GM23338 (cell line): Measurements from ENCODE around the gene CNP. TPM values are rescaled to one million over a fixed set of nuclear protein-coding genes. Genes with fewer than 3 reads are reported as not detected.

Experiments used
- ATAC-seq: fragments of 200-7000 bp; cut with Tn5 transposase; 3 replicates; pipeline ENCODE4 v1.9.1; 2020
- DNase-seq: peaks from one replicate; pipeline ENCODE4 v3.0.0-alpha.2; 2015; ENCODE audit warnings: low spot score
- H2AFZ ChIP-seq: fragments of 200-600 bp; sonication (generic); 2 replicates; pipeline ENCODE4 v1.8.0; 2016; ENCODE audit warnings: antibody characterized with exemption, mild to moderate bottlenecking, moderate library complexity
- H3F3A ChIP-seq: fragments of 200-600 bp; sonication (generic); replicated peaks from 2 replicates; pipeline ENCODE4 v1.8.0; 2017; ENCODE audit warnings: antibody characterized with exemption, mixed run types, low read depth
- H3K27ac ChIP-seq: fragments of 200-600 bp; sonication (generic); 2 replicates; pipeline ENCODE4 v1.6.1; 2016; ENCODE audit warnings: low read depth
- H3K27me3 ChIP-seq: fragments of 200-600 bp; sonication (generic); 2 replicates; pipeline ENCODE4 v1.8.0; 2016; ENCODE audit warnings: mild to moderate bottlenecking, mixed run types, moderate library complexity; ENCODE audit not compliant: insufficient read depth
- H3K36me3 ChIP-seq: fragments of 200-600 bp; sonication (generic); 2 replicates; pipeline ENCODE4 v1.8.0; 2016; ENCODE audit warnings: mild to moderate bottlenecking; ENCODE audit not compliant: insufficient read depth
- H3K4me1 ChIP-seq: fragments of 200-600 bp; sonication (generic); 2 replicates; pipeline ENCODE4 v1.8.0; 2016; ENCODE audit warnings: mild to moderate bottlenecking, moderate library complexity; ENCODE audit not compliant: insufficient read depth
- H3K4me2 ChIP-seq: fragments of 200-600 bp; sonication (generic); 2 replicates; pipeline ENCODE4 v1.7.1; 2017; ENCODE audit warnings: mixed run types
- H3K4me3 ChIP-seq: fragments of 200-600 bp; sonication (generic); 2 replicates; pipeline ENCODE4 v1.6.1; 2016; ENCODE audit warnings: mixed run types
- H3K79me2 ChIP-seq: fragments of 200-600 bp; sonication (generic); replicated peaks from 2 replicates; pipeline ENCODE4 v1.8.0; 2017; ENCODE audit warnings: mild to moderate bottlenecking; ENCODE audit not compliant: insufficient read depth
- H3K9me2 ChIP-seq: fragments of 200-600 bp; sonication (generic); 2 replicates; pipeline ENCODE4 v1.8.0; 2017; ENCODE audit not compliant: insufficient read depth
- H4K20me1 ChIP-seq: fragments of 200-600 bp; sonication (generic); replicated peaks from 2 replicates; pipeline ENCODE4 v1.8.0; 2017; ENCODE audit warnings: mild to moderate bottlenecking; ENCODE audit not compliant: insufficient read depth
- H3K27ac Mint-ChIP-seq: 2 replicates; pipeline ENCODE4 v1.8.0; 2020; ENCODE audit warnings: inconsistent platforms, mild to moderate bottlenecking, moderate library complexity, mixed read lengths
- H3K27me3 Mint-ChIP-seq: 3 replicates; pipeline ENCODE4 v1.8.0; 2022; ENCODE audit warnings: low read depth, mild to moderate bottlenecking, moderate library complexity, mixed read lengths, inconsistent platforms; ENCODE audit not compliant: insufficient read depth, poor library complexity
- H3K36me3 Mint-ChIP-seq: 3 replicates; pipeline ENCODE4 v1.8.0; 2021; ENCODE audit warnings: low read depth, mild to moderate bottlenecking, inconsistent platforms, moderate library complexity, mixed read lengths
- H3K4me1 Mint-ChIP-seq: 3 replicates; pipeline ENCODE4 v1.8.0; 2020; ENCODE audit warnings: mild to moderate bottlenecking, inconsistent platforms, mixed read lengths
- H3K4me3 Mint-ChIP-seq: 3 replicates; pipeline ENCODE4 v1.8.0; 2021; ENCODE audit warnings: moderate library complexity, mild to moderate bottlenecking, inconsistent platforms, mixed read lengths
- H3K9me3 Mint-ChIP-seq: 3 replicates; pipeline ENCODE4 v1.8.0; 2020; ENCODE audit warnings: moderate library complexity, mild to moderate bottlenecking, inconsistent platforms, mixed read lengths
- CREB1 ChIP-seq: fragments of 250-450 bp; sonication (Bioruptor Pico); IDR thresholded peaks from 2 replicates; pipeline ENCODE4 v1.5.0; 2020; ENCODE audit warnings: low read depth, mild to moderate bottlenecking, moderate library complexity
- EZH2 ChIP-seq: fragments of 200-600 bp; sonication (generic); IDR thresholded peaks from one replicate; pipeline ENCODE4 v1.8.0; 2017; ENCODE audit warnings: antibody characterized with exemption, mild to moderate bottlenecking, low read depth; ENCODE audit not compliant: unreplicated experiment
- EZH2phosphoT487 ChIP-seq: fragments of 200-600 bp; sonication (generic); IDR thresholded peaks from one replicate; pipeline ENCODE4 v1.8.1; 2018; ENCODE audit warnings: antibody characterized with exemption; ENCODE audit not compliant: unreplicated experiment
- JUNB ChIP-seq: IDR thresholded peaks from one replicate; pipeline ENCODE4 v1.6.1; 2016; ENCODE audit warnings: antibody characterized with exemption; ENCODE audit not compliant: unreplicated experiment
- POLR2AphosphoS5 ChIP-seq: IDR thresholded peaks from 2 replicates; pipeline ENCODE4 v1.6.1; 2016; ENCODE audit warnings: antibody characterized with exemption, low read depth
- STAT1 ChIP-seq: IDR thresholded peaks from one replicate; pipeline ENCODE4 v1.6.1; 2016; ENCODE audit warnings: antibody characterized with exemption; ENCODE audit not compliant: unreplicated experiment
- ZNF114 ChIP-seq: fragments of 250-450 bp; sonication (Bioruptor Pico); IDR thresholded peaks from 2 replicates; pipeline ENCODE4 v1.5.0; 2020; ENCODE audit warnings: mild to moderate bottlenecking, moderate library complexity
- polyA plus RNA-seq: library from polyadenylated mRNA; unstranded; fragments of >200 nt; fragmentation: Nextera tagmentation; extraction: Ambion mirVana; gene quantifications from 2 replicates; pipeline ENCODE4 v1.2.1, GENCODE V29; 2016
- total RNA-seq: library from RNA; depleted of rRNA; stranded (reverse); fragments of >200 nt; shearing (Covaris generic); gene quantifications from 2 replicates; pipeline ENCODE4 v1.2.3, GENCODE V29; 2014
- TF ChIP-seq, protein P1 (sequence below): IDR thresholded peaks from one replicate; pipeline ENCODE4 v1.6.1; 2018; ENCODE audit warnings: antibody characterized with exemption; ENCODE audit not compliant: unreplicated experiment
- TF ChIP-seq, protein P2 (sequence below): IDR thresholded peaks from 2 replicates; pipeline ENCODE4 v1.6.1; 2016; ENCODE audit warnings: antibody characterized with exemption
- TF ChIP-seq, protein P3 (sequence below): fragments of 250-450 bp; sonication (Bioruptor Pico); IDR thresholded peaks from 2 replicates; pipeline ENCODE4 v1.5.0; 2020; ENCODE audit warnings: mild to moderate bottlenecking, moderate library complexity
- TF ChIP-seq, protein P4 (sequence below), 2 experiments: fragments of 200-600 bp in 1 of 2; sonication (generic) in 1 of 2; conservative IDR thresholded peaks; 2 replicates each; pipeline versions ENCODE4 v1.5.1 to v1.6.1; 2016 to 2017; ENCODE audit warnings: antibody characterized with exemption in 2 of 2, low read depth in 2 of 2, mild to moderate bottlenecking in 2 of 2, moderate library complexity in 1 of 2

The CNP gene
- total and polyA plus RNA-seq, 2 experiments from 2014 or later, result 30.8 to 47.8 TPM

DNA sequence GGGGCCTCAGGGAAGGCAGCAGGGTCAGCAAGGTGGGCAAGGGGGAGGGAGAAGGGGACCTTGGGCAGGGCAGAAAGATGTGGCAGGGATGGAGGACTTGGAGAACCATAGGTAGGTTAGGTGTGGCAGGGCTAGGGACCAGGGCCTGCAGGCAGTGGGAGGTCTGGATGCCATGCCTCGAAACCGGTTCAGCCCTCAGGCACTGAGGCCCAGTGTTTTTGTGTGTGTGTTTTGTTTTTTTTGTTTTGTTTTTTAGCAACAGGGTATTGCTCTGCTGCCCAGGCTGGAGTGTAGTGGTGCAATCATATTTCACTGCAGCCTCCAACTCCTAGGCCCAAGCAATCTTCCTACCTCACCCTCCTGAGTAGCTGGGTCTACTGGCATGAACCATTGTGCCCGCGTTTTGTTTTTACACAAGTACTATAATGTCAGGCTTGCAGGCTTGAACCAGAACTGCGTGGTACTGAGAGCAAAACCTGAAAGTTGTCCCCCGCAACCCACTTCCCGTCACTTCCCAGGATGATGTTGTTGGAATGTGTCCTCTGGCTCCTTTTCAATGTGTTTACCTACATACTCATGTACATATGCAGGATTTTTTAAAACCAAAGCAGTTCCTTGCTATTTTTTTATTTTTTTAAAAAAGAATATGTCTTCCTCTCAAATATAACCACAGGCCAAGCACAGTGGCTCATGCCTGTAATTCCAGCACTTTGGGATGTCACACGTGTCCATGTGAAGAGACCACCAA, 23.8 kb upstream of the CNP start (continued):
- TF ChIP-seq, protein P1, sequence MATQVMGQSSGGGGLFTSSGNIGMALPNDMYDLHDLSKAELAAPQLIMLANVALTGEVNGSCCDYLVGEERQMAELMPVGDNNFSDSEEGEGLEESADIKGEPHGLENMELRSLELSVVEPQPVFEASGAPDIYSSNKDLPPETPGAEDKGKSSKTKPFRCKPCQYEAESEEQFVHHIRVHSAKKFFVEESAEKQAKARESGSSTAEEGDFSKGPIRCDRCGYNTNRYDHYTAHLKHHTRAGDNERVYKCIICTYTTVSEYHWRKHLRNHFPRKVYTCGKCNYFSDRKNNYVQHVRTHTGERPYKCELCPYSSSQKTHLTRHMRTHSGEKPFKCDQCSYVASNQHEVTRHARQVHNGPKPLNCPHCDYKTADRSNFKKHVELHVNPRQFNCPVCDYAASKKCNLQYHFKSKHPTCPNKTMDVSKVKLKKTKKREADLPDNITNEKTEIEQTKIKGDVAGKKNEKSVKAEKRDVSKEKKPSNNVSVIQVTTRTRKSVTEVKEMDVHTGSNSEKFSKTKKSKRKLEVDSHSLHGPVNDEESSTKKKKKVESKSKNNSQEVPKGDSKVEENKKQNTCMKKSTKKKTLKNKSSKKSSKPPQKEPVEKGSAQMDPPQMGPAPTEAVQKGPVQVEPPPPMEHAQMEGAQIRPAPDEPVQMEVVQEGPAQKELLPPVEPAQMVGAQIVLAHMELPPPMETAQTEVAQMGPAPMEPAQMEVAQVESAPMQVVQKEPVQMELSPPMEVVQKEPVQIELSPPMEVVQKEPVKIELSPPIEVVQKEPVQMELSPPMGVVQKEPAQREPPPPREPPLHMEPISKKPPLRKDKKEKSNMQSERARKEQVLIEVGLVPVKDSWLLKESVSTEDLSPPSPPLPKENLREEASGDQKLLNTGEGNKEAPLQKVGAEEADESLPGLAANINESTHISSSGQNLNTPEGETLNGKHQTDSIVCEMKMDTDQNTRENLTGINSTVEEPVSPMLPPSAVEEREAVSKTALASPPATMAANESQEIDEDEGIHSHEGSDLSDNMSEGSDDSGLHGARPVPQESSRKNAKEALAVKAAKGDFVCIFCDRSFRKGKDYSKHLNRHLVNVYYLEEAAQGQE, result no peak

DNA sequence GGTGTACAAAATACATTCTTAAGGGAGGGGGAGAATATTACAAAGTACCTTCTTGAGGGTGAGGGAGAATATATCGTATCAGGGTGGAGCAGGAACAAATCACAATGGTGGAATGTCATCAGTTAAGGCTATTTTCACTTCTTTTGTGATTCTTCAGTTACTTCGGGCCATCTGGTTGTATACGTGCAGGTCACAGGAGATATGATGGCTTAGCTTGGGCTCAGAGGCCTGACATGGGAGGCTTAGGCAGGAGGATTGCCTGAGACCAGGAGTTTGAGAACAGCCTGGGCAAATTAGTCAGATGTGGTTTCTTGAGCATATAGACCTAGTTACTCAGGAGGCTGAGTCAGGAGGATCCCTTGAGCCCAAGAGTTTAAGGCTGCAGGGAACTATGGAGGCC, 23.1 kb upstream of the CNP start:
- ATAC-seq (no peak), DNase-seq (no peak)
- Histone ChIP-seq H4K20me1 (no peaks in the 10 kb centered on the region), H3F3A (no peaks in the 10 kb centered on the region), H3K4me1 (no peaks in the 10 kb centered on the region), H3K4me2 (no peak overlapping the region), H3K27me3 (no peaks in the 10 kb centered on the region), H3K27ac (no peak overlapping the region), H3K4me3 (no peak overlapping the region), H3K9me2 (no peaks in the 10 kb centered on the region), H3K36me3 (no peaks in the 10 kb centered on the region), H3K79me2 (no peaks in the 10 kb centered on the region), H2AFZ (no peak overlapping the region)
- Mint-ChIP-seq H3K4me3 (no peak overlapping the region; the same call in 2 of the 3 replicates), H3K4me1 (no peaks in the 10 kb centered on the region; the same call in 2 of the 3 replicates), H3K27me3 (peaks cover 11% of the 10 kb centered on the region), H3K36me3 (peaks cover 3% of the 10 kb centered on the region; the same call in 1 of the 3 replicates), H3K9me3 (no peaks in the 10 kb centered on the region), H3K27ac (peak overlapping the region; percentile 56; the same call in 1 of the 2 replicates)
- TF ChIP-seq, protein P2, sequence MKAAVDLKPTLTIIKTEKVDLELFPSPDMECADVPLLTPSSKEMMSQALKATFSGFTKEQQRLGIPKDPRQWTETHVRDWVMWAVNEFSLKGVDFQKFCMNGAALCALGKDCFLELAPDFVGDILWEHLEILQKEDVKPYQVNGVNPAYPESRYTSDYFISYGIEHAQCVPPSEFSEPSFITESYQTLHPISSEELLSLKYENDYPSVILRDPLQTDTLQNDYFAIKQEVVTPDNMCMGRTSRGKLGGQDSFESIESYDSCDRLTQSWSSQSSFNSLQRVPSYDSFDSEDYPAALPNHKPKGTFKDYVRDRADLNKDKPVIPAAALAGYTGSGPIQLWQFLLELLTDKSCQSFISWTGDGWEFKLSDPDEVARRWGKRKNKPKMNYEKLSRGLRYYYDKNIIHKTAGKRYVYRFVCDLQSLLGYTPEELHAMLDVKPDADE, result no peak
- TF ChIP-seq EZH2 (no peak), JUNB (no peak), EZH2phosphoT487 (no peak), STAT1 (no peak), POLR2AphosphoS5 (no peak), CREB1 (CRISPR knock-in tag) (no peak), ZNF114 (no peak)
- TF ChIP-seq, protein P3, sequence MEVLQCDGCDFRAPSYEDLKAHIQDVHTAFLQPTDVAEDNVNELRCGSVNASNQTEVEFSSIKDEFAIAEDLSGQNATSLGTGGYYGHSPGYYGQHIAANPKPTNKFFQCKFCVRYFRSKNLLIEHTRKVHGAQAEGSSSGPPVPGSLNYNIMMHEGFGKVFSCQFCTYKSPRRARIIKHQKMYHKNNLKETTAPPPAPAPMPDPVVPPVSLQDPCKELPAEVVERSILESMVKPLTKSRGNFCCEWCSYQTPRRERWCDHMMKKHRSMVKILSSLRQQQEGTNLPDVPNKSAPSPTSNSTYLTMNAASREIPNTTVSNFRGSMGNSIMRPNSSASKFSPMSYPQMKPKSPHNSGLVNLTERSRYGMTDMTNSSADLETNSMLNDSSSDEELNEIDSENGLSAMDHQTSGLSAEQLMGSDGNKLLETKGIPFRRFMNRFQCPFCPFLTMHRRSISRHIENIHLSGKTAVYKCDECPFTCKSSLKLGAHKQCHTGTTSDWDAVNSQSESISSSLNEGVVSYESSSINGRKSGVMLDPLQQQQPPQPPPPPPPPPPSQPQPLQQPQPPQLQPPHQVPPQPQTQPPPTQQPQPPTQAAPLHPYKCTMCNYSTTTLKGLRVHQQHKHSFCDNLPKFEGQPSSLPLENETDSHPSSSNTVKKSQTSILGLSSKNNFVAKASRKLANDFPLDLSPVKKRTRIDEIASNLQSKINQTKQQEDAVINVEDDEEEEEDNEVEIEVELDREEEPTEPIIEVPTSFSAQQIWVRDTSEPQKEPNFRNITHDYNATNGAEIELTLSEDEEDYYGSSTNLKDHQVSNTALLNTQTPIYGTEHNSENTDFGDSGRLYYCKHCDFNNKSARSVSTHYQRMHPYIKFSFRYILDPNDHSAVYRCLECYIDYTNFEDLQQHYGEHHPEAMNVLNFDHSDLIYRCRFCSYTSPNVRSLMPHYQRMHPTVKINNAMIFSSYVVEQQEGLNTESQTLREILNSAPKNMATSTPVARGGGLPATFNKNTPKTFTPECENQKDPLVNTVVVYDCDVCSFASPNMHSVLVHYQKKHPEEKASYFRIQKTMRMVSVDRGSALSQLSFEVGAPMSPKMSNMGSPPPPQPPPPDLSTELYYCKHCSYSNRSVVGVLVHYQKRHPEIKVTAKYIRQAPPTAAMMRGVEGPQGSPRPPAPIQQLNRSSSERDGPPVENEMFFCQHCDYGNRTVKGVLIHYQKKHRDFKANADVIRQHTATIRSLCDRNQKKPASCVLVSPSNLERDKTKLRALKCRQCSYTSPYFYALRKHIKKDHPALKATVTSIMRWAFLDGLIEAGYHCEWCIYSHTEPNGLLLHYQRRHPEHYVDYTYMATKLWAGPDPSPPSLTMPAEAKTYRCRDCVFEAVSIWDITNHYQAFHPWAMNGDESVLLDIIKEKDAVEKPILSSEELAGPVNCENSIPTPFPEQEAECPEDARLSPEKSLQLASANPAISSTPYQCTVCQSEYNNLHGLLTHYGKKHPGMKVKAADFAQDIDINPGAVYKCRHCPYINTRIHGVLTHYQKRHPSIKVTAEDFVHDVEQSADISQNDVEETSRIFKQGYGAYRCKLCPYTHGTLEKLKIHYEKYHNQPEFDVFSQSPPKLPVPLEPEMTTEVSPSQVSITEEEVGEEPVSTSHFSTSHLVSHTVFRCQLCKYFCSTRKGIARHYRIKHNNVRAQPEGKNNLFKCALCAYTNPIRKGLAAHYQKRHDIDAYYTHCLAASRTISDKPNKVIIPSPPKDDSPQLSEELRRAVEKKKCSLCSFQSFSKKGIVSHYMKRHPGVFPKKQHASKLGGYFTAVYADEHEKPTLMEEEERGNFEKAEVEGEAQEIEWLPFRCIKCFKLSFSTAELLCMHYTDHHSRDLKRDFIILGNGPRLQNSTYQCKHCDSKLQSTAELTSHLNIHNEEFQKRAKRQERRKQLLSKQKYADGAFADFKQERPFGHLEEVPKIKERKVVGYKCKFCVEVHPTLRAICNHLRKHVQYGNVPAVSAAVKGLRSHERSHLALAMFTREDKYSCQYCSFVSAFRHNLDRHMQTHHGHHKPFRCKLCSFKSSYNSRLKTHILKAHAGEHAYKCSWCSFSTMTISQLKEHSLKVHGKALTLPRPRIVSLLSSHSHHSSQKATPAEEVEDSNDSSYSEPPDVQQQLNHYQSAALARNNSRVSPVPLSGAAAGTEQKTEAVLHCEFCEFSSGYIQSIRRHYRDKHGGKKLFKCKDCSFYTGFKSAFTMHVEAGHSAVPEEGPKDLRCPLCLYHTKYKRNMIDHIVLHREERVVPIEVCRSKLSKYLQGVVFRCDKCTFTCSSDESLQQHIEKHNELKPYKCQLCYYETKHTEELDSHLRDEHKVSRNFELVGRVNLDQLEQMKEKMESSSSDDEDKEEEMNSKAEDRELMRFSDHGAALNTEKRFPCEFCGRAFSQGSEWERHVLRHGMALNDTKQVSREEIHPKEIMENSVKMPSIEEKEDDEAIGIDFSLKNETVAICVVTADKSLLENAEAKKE (CRISPR knock-in tag), result no peak
- TF ChIP-seq, protein P4, sequence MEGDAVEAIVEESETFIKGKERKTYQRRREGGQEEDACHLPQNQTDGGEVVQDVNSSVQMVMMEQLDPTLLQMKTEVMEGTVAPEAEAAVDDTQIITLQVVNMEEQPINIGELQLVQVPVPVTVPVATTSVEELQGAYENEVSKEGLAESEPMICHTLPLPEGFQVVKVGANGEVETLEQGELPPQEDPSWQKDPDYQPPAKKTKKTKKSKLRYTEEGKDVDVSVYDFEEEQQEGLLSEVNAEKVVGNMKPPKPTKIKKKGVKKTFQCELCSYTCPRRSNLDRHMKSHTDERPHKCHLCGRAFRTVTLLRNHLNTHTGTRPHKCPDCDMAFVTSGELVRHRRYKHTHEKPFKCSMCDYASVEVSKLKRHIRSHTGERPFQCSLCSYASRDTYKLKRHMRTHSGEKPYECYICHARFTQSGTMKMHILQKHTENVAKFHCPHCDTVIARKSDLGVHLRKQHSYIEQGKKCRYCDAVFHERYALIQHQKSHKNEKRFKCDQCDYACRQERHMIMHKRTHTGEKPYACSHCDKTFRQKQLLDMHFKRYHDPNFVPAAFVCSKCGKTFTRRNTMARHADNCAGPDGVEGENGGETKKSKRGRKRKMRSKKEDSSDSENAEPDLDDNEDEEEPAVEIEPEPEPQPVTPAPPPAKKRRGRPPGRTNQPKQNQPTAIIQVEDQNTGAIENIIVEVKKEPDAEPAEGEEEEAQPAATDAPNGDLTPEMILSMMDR (conservative IDR thresholded peaks at IDR 0.05; ENCODE audit: low read depth in 2 of 2), result no peak
